GM23338 (cell line): ENCODE data around the gene C1orf210. TPM values are rescaled to one million over a fixed set of nuclear protein-coding genes. Genes with fewer than 3 reads are reported as not detected.

ENCODE experiments used
- ATAC-seq: fragments of 200-7000 bp; cut with Tn5 transposase; 3 replicates; pipeline ENCODE4 v1.9.1; 2020
- DNase-seq: peaks from one replicate; pipeline ENCODE4 v3.0.0-alpha.2; 2015; ENCODE audit warnings: low spot score
- H2AFZ ChIP-seq: fragments of 200-600 bp; sonication (generic); 2 replicates; pipeline ENCODE4 v1.8.0; 2016; ENCODE audit warnings: antibody characterized with exemption, mild to moderate bottlenecking, moderate library complexity
- H3F3A ChIP-seq: fragments of 200-600 bp; sonication (generic); replicated peaks from 2 replicates; pipeline ENCODE4 v1.8.0; 2017; ENCODE audit warnings: antibody characterized with exemption, mixed run types, low read depth
- H3K27ac ChIP-seq: fragments of 200-600 bp; sonication (generic); 2 replicates; pipeline ENCODE4 v1.6.1; 2016; ENCODE audit warnings: low read depth
- H3K27me3 ChIP-seq: fragments of 200-600 bp; sonication (generic); 2 replicates; pipeline ENCODE4 v1.8.0; 2016; ENCODE audit warnings: mild to moderate bottlenecking, mixed run types, moderate library complexity; ENCODE audit not compliant: insufficient read depth
- H3K36me3 ChIP-seq: fragments of 200-600 bp; sonication (generic); 2 replicates; pipeline ENCODE4 v1.8.0; 2016; ENCODE audit warnings: mild to moderate bottlenecking; ENCODE audit not compliant: insufficient read depth
- H3K4me1 ChIP-seq: fragments of 200-600 bp; sonication (generic); 2 replicates; pipeline ENCODE4 v1.8.0; 2016; ENCODE audit warnings: mild to moderate bottlenecking, moderate library complexity; ENCODE audit not compliant: insufficient read depth
- H3K4me2 ChIP-seq: fragments of 200-600 bp; sonication (generic); 2 replicates; pipeline ENCODE4 v1.7.1; 2017; ENCODE audit warnings: mixed run types
- H3K4me3 ChIP-seq: fragments of 200-600 bp; sonication (generic); 2 replicates; pipeline ENCODE4 v1.6.1; 2016; ENCODE audit warnings: mixed run types
- H3K79me2 ChIP-seq: fragments of 200-600 bp; sonication (generic); replicated peaks from 2 replicates; pipeline ENCODE4 v1.8.0; 2017; ENCODE audit warnings: mild to moderate bottlenecking; ENCODE audit not compliant: insufficient read depth
- H3K9me2 ChIP-seq: fragments of 200-600 bp; sonication (generic); 2 replicates; pipeline ENCODE4 v1.8.0; 2017; ENCODE audit not compliant: insufficient read depth
- H4K20me1 ChIP-seq: fragments of 200-600 bp; sonication (generic); replicated peaks from 2 replicates; pipeline ENCODE4 v1.8.0; 2017; ENCODE audit warnings: mild to moderate bottlenecking; ENCODE audit not compliant: insufficient read depth
- H3K27ac Mint-ChIP-seq: 2 replicates; pipeline ENCODE4 v1.8.0; 2020; ENCODE audit warnings: inconsistent platforms, mild to moderate bottlenecking, moderate library complexity, mixed read lengths
- H3K27me3 Mint-ChIP-seq: 3 replicates; pipeline ENCODE4 v1.8.0; 2022; ENCODE audit warnings: low read depth, mild to moderate bottlenecking, moderate library complexity, mixed read lengths, inconsistent platforms; ENCODE audit not compliant: insufficient read depth, poor library complexity
- H3K36me3 Mint-ChIP-seq: 3 replicates; pipeline ENCODE4 v1.8.0; 2021; ENCODE audit warnings: low read depth, mild to moderate bottlenecking, inconsistent platforms, moderate library complexity, mixed read lengths
- H3K4me1 Mint-ChIP-seq: 3 replicates; pipeline ENCODE4 v1.8.0; 2020; ENCODE audit warnings: mild to moderate bottlenecking, inconsistent platforms, mixed read lengths
- H3K4me3 Mint-ChIP-seq: 3 replicates; pipeline ENCODE4 v1.8.0; 2021; ENCODE audit warnings: moderate library complexity, mild to moderate bottlenecking, inconsistent platforms, mixed read lengths
- H3K9me3 Mint-ChIP-seq: 3 replicates; pipeline ENCODE4 v1.8.0; 2020; ENCODE audit warnings: moderate library complexity, mild to moderate bottlenecking, inconsistent platforms, mixed read lengths
- EZH2phosphoT487 ChIP-seq: fragments of 200-600 bp; sonication (generic); IDR thresholded peaks from one replicate; pipeline ENCODE4 v1.8.1; 2018; ENCODE audit warnings: antibody characterized with exemption; ENCODE audit not compliant: unreplicated experiment
- STAT1 ChIP-seq: IDR thresholded peaks from one replicate; pipeline ENCODE4 v1.6.1; 2016; ENCODE audit warnings: antibody characterized with exemption; ENCODE audit not compliant: unreplicated experiment
- ZNF331 ChIP-seq: fragments of 250-450 bp; sonication (Bioruptor Pico); IDR thresholded peaks from 2 replicates; pipeline ENCODE4 v1.5.0; 2020; ENCODE audit warnings: low read depth, mild to moderate bottlenecking, moderate library complexity
- polyA plus RNA-seq: library from polyadenylated mRNA; unstranded; fragments of >200 nt; fragmentation: Nextera tagmentation; extraction: Ambion mirVana; gene quantifications from 2 replicates; pipeline ENCODE4 v1.2.1, GENCODE V29; 2016
- total RNA-seq: library from RNA; depleted of rRNA; stranded (reverse); fragments of >200 nt; shearing (Covaris generic); gene quantifications from 2 replicates; pipeline ENCODE4 v1.2.3, GENCODE V29; 2014
- TF ChIP-seq, protein P1 (sequence below): IDR thresholded peaks from one replicate; pipeline ENCODE4 v1.6.1; 2018; ENCODE audit warnings: antibody characterized with exemption; ENCODE audit not compliant: unreplicated experiment
- TF ChIP-seq, protein P2 (sequence below): IDR thresholded peaks from 2 replicates; pipeline ENCODE4 v1.6.1; 2016; ENCODE audit warnings: antibody characterized with exemption
- TF ChIP-seq, protein P3 (sequence below): fragments of 250-450 bp; sonication (Bioruptor Pico); IDR thresholded peaks from 2 replicates; pipeline ENCODE4 v1.5.0; 2020; ENCODE audit warnings: mild to moderate bottlenecking, moderate library complexity

Gene C1orf210
- total and polyA plus RNA-seq, 2 experiments from 2014 or later: 10.3 to 17.1 TPM

DNA sequence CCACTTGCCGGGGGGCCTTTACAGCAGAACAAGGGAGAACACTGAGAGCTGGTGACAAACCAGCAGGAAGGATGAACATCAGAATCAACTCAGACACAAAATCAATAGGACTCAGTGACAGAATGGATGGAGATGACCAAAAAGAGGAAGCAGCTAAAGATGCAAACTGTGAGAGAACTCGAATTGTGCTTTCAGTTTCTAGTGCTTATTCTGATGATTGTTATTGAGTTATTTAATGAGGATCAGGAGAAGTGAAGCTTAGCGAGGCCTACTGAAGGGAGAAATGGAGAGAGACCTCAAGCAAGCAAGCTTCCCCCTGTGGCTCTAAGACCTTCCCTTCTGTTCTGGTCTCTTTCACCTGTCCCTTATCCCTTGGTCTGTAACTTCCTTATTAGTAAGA is 45.9 kb downstream of the C1orf210 start:
- no peaks in the 10 kb centered on the region for H3F3A ChIP-seq
- H4K20me1 ChIP-seq: no peaks in the 10 kb centered on the region
- H3K4me2 ChIP-seq: no peak overlapping the region
- no peaks in the 10 kb centered on the region; the same call in 1 of the 2 replicates for H3K9me2 ChIP-seq
- H3K27ac Mint-ChIP-seq: no peak overlapping the region
- no peak overlapping the region for H3K4me3 ChIP-seq
- ATAC-seq: no peak
- H3K27me3 Mint-ChIP-seq: peaks cover 2% of the 10 kb centered on the region
- H3K9me3 Mint-ChIP-seq: peaks cover 13% of the 10 kb centered on the region
- no peak overlapping the region for H3K4me3 Mint-ChIP-seq
- no peaks in the 10 kb centered on the region for H3K79me2 ChIP-seq
- H2AFZ ChIP-seq: no peak overlapping the region
- no peaks in the 10 kb centered on the region for H3K4me1 ChIP-seq
- no peaks in the 10 kb centered on the region for H3K27me3 ChIP-seq
- H3K36me3 Mint-ChIP-seq: peaks cover 2% of the 10 kb centered on the region; the same call in 2 of the 3 replicates
- no peak for TF ChIP-seq ZNF331 (CRISPR knock-in tag)
- TF ChIP-seq, protein P1, sequence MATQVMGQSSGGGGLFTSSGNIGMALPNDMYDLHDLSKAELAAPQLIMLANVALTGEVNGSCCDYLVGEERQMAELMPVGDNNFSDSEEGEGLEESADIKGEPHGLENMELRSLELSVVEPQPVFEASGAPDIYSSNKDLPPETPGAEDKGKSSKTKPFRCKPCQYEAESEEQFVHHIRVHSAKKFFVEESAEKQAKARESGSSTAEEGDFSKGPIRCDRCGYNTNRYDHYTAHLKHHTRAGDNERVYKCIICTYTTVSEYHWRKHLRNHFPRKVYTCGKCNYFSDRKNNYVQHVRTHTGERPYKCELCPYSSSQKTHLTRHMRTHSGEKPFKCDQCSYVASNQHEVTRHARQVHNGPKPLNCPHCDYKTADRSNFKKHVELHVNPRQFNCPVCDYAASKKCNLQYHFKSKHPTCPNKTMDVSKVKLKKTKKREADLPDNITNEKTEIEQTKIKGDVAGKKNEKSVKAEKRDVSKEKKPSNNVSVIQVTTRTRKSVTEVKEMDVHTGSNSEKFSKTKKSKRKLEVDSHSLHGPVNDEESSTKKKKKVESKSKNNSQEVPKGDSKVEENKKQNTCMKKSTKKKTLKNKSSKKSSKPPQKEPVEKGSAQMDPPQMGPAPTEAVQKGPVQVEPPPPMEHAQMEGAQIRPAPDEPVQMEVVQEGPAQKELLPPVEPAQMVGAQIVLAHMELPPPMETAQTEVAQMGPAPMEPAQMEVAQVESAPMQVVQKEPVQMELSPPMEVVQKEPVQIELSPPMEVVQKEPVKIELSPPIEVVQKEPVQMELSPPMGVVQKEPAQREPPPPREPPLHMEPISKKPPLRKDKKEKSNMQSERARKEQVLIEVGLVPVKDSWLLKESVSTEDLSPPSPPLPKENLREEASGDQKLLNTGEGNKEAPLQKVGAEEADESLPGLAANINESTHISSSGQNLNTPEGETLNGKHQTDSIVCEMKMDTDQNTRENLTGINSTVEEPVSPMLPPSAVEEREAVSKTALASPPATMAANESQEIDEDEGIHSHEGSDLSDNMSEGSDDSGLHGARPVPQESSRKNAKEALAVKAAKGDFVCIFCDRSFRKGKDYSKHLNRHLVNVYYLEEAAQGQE: no peak
- no peak for TF ChIP-seq STAT1
- H3K27ac ChIP-seq: no peak overlapping the region
- no peaks in the 10 kb centered on the region; the same call in 2 of the 3 replicates for H3K4me1 Mint-ChIP-seq
- no peak for DNase-seq
- no peaks in the 10 kb centered on the region for H3K36me3 ChIP-seq

DNA sequence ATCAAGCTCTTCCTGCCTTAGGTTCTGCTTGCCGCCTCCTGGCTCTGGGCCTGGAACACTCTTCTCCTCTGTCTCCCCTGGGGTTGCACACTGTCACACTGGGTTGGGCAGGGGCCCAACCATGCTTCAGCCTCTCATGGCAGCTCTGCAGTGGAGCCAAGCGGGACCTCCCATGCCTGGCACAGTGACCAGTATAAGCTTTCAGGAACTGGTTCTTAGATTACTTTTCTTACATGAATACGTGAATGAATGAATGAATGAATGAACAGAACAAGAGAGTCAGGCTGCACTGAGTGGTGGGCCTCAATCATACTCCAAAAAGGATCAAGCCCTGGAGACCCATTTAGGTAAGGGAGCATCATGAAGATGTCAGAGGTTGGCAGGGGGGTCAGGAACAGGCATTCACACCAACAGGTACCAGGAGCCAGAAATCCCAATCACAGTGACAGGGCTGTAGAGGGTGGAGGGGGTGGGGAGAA is 46.4 kb downstream of the C1orf210 start:
- Mint-ChIP-seq H3K4me1 (no peaks in the 10 kb centered on the region; the same call in 2 of the 3 replicates), H3K4me3 (no peak overlapping the region), H3K36me3 (peaks cover 2% of the 10 kb centered on the region; the same call in 1 of the 3 replicates), H3K9me3 (peaks cover 10% of the 10 kb centered on the region), H3K27ac (no peak overlapping the region), H3K27me3 (peaks cover 2% of the 10 kb centered on the region)
- DNase-seq (no peak), ATAC-seq (no peak)
- no peaks in the 10 kb centered on the region for H3K4me1 ChIP-seq
- no peak overlapping the region for H3K27ac ChIP-seq
- no peaks in the 10 kb centered on the region for H3K36me3 ChIP-seq
- no peak overlapping the region for H3K4me3 ChIP-seq
- H3K27me3 ChIP-seq: no peaks in the 10 kb centered on the region
- H3K4me2 ChIP-seq: no peak overlapping the region
- H3K9me2 ChIP-seq: no peaks in the 10 kb centered on the region; the same call in 1 of the 2 replicates
- no peaks in the 10 kb centered on the region for H3K79me2 ChIP-seq
- H4K20me1 ChIP-seq: no peaks in the 10 kb centered on the region
- H3F3A ChIP-seq: no peaks in the 10 kb centered on the region
- H2AFZ ChIP-seq: no peak overlapping the region
- no peak for TF ChIP-seq EZH2phosphoT487
- TF ChIP-seq, protein P2, sequence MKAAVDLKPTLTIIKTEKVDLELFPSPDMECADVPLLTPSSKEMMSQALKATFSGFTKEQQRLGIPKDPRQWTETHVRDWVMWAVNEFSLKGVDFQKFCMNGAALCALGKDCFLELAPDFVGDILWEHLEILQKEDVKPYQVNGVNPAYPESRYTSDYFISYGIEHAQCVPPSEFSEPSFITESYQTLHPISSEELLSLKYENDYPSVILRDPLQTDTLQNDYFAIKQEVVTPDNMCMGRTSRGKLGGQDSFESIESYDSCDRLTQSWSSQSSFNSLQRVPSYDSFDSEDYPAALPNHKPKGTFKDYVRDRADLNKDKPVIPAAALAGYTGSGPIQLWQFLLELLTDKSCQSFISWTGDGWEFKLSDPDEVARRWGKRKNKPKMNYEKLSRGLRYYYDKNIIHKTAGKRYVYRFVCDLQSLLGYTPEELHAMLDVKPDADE: no peak
- TF ChIP-seq, protein P3, sequence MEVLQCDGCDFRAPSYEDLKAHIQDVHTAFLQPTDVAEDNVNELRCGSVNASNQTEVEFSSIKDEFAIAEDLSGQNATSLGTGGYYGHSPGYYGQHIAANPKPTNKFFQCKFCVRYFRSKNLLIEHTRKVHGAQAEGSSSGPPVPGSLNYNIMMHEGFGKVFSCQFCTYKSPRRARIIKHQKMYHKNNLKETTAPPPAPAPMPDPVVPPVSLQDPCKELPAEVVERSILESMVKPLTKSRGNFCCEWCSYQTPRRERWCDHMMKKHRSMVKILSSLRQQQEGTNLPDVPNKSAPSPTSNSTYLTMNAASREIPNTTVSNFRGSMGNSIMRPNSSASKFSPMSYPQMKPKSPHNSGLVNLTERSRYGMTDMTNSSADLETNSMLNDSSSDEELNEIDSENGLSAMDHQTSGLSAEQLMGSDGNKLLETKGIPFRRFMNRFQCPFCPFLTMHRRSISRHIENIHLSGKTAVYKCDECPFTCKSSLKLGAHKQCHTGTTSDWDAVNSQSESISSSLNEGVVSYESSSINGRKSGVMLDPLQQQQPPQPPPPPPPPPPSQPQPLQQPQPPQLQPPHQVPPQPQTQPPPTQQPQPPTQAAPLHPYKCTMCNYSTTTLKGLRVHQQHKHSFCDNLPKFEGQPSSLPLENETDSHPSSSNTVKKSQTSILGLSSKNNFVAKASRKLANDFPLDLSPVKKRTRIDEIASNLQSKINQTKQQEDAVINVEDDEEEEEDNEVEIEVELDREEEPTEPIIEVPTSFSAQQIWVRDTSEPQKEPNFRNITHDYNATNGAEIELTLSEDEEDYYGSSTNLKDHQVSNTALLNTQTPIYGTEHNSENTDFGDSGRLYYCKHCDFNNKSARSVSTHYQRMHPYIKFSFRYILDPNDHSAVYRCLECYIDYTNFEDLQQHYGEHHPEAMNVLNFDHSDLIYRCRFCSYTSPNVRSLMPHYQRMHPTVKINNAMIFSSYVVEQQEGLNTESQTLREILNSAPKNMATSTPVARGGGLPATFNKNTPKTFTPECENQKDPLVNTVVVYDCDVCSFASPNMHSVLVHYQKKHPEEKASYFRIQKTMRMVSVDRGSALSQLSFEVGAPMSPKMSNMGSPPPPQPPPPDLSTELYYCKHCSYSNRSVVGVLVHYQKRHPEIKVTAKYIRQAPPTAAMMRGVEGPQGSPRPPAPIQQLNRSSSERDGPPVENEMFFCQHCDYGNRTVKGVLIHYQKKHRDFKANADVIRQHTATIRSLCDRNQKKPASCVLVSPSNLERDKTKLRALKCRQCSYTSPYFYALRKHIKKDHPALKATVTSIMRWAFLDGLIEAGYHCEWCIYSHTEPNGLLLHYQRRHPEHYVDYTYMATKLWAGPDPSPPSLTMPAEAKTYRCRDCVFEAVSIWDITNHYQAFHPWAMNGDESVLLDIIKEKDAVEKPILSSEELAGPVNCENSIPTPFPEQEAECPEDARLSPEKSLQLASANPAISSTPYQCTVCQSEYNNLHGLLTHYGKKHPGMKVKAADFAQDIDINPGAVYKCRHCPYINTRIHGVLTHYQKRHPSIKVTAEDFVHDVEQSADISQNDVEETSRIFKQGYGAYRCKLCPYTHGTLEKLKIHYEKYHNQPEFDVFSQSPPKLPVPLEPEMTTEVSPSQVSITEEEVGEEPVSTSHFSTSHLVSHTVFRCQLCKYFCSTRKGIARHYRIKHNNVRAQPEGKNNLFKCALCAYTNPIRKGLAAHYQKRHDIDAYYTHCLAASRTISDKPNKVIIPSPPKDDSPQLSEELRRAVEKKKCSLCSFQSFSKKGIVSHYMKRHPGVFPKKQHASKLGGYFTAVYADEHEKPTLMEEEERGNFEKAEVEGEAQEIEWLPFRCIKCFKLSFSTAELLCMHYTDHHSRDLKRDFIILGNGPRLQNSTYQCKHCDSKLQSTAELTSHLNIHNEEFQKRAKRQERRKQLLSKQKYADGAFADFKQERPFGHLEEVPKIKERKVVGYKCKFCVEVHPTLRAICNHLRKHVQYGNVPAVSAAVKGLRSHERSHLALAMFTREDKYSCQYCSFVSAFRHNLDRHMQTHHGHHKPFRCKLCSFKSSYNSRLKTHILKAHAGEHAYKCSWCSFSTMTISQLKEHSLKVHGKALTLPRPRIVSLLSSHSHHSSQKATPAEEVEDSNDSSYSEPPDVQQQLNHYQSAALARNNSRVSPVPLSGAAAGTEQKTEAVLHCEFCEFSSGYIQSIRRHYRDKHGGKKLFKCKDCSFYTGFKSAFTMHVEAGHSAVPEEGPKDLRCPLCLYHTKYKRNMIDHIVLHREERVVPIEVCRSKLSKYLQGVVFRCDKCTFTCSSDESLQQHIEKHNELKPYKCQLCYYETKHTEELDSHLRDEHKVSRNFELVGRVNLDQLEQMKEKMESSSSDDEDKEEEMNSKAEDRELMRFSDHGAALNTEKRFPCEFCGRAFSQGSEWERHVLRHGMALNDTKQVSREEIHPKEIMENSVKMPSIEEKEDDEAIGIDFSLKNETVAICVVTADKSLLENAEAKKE (CRISPR knock-in tag): no peak
- no peak for TF ChIP-seq ZNF331 (CRISPR knock-in tag)
- TF ChIP-seq STAT1: no peak
- TF ChIP-seq, protein P1: no peak
